GM10248 (cell line): ENCODE measurements around the gene HOATZ.

ENCODE experiments used
- CTCF ChIA-PET: fragments of 300-600 bp; sonication (Branson Sonifier 250); formaldehyde crosslinking; extraction: SDS; loops from one replicate; lab custom pipeline; 2021; ENCODE audit warnings: antibody characterized with exemption; lab: Yijun Ruan, JAX
- POLR2A ChIA-PET: fragments of 350-650 bp; sonication (Branson Sonifier 250); formaldehyde crosslinking; extraction: SDS; loops from one replicate; lab custom pipeline; 2020; ENCODE audit warnings: antibody characterized with exemption; lab: Yijun Ruan, JAX
- DNase-seq: peaks from one replicate; pipeline ENCODE4 v3.0.0; 2012; ENCODE audit errors: extremely low spot score
- TF ChIP-seq, protein P1 (sequence below): IDR thresholded peaks from 2 replicates; pipeline ENCODE4 v1.5.1; 2012; ENCODE audit warnings: mild to moderate bottlenecking, low read depth; ENCODE audit errors: extremely low read depth, missing control alignments, control extremely low read depth

Gene HOATZ

DNA sequence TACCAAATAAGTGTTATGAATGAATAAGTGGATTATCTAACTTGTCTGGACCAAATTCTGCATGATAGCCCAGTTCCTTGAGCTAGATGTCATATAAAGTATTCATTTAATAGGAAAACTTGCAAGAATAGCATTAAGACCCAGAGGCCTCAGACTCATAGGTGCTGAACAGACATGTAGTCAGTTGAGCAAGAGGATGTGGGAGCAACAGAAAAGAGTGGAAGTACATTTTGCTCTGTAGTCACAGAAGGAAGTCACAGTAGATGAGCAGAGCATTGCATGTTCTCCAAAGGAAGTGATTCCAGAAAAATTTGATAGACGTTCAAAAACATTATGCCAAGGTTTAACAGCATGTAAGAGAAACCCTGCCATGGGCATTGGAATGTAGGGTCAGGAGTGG, 9.5 kb downstream of the HOATZ start:
- TF ChIP-seq, protein P1, sequence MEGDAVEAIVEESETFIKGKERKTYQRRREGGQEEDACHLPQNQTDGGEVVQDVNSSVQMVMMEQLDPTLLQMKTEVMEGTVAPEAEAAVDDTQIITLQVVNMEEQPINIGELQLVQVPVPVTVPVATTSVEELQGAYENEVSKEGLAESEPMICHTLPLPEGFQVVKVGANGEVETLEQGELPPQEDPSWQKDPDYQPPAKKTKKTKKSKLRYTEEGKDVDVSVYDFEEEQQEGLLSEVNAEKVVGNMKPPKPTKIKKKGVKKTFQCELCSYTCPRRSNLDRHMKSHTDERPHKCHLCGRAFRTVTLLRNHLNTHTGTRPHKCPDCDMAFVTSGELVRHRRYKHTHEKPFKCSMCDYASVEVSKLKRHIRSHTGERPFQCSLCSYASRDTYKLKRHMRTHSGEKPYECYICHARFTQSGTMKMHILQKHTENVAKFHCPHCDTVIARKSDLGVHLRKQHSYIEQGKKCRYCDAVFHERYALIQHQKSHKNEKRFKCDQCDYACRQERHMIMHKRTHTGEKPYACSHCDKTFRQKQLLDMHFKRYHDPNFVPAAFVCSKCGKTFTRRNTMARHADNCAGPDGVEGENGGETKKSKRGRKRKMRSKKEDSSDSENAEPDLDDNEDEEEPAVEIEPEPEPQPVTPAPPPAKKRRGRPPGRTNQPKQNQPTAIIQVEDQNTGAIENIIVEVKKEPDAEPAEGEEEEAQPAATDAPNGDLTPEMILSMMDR, result no peak
- no peak for DNase-seq
- POLR2A ChIA-PET, result no interaction called here
- CTCF ChIA-PET, result interaction anchor here (1.5 kb wide), 1 partner anchor 10 kb away, joined by 4 read pairs; no protein-coding TSS in a partner anchor

- ChIA-PET POLR2A (no interaction called here), CTCF (interaction anchor here (1.0 kb wide), 1 partner anchor 8 kb away, joined by 3 read pairs; no protein-coding TSS in a partner anchor)
- no peak for DNase-seq
- TF ChIP-seq, protein P1, result no peak
Observed at GRCh38 chr11:111525456-111525855, 10.9 kb downstream of the HOATZ start.

GRCh38 chr11:111526501-111526900, 11.9 kb downstream of the HOATZ start:
- TF ChIP-seq, protein P1, result no peak
- POLR2A ChIA-PET, result no interaction called here
- DNase-seq, result peak; percentile 46
- CTCF ChIA-PET, result no interaction called here

GRCh38 chr11:111527279-111527678, 12.7 kb downstream of the HOATZ start:
- TF ChIP-seq, protein P1, result no peak
- POLR2A ChIA-PET, result no interaction called here
- no peak for DNase-seq
- CTCF ChIA-PET, result no interaction called here

DNA sequence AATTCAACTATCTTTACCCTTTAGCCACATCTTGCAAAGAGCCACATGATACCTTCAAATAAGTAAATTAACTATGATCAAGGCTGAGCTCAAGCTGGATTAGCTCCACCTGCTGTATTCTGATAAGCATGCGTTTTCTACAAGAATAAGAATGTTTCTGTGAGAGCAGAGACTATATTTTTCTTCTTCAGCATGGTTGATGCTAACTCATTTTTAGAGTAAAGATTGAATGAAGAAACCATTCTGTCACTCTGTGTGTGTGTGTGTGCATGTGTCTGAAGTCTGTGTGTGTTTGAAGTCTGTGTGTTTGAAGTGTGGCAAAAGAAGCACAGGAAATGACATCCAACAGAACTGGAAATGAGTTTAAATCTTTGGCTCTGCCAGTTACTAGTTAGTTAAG, 14.0 kb downstream of the HOATZ start:
- TF ChIP-seq, protein P1, result no peak
- ChIA-PET CTCF (interaction anchor here (1.7 kb wide), 1 partner anchor 10 kb away, joined by 4 read pairs; no protein-coding TSS in a partner anchor), POLR2A (no interaction called here)

DNA sequence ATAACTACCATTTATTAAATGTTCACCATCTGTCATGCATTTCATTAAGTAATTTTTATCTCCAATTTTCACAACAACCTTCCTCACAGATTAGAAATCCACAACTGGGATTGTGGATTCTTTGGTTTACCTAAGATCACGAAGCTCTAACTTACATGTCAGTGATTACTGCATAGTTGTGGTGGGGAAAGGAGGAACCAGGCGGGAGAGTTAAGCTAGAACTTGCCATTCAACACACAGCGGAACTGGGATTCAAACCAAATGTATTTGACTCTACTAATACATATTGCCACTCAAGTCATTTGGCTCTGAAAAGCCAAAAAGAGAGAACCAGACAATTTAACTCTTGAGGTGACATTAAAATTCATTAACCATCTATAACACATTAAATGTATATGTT, 15.5 kb downstream of the HOATZ start:
- DNase-seq, result no peak
- CTCF ChIA-PET, result interaction anchor here (0.7 kb wide), 1 partner anchor 13 kb away, joined by 3 read pairs; no protein-coding TSS in a partner anchor
- POLR2A ChIA-PET, result no interaction called here
- TF ChIP-seq, protein P1, result no peak

More for the DNA sequence above, 14.0 kb downstream of the HOATZ start:
- no peak for DNase-seq
